ENCODE measurements around the gene LYRM7. TPM values are rescaled to one million over a fixed set of nuclear protein-coding genes. Genes with fewer than 3 reads are reported as not detected.

LYRM7 gene
- polyA plus RNA-seq, 4 donors, result 13.3 to 18.1 (median 15.7) TPM

GRCh38 chr5:131217791-131218190, 47.0 kb downstream of the LYRM7 start:
- DNase-seq (ENCODE audit: low read depth in 4 of 4, low spot score in 3 of 4), result no peak

- no peak for DNase-seq (ENCODE audit: low read depth in 4 of 4, low spot score in 3 of 4)
Measured at GRCh38 chr5:131218392-131218791, 47.6 kb downstream of the LYRM7 start.

GRCh38 chr5:131220566-131220965, 49.8 kb downstream of the LYRM7 start:
- DNase-seq (ENCODE audit: low read depth in 4 of 4, low spot score in 3 of 4), result no peak

GRCh38 chr5:131221008-131221703, 50.4 kb downstream of the LYRM7 start:
- no peak for DNase-seq (ENCODE audit: low read depth in 4 of 4, low spot score in 3 of 4)

GRCh38 chr5:131221888-131222287, 51.1 kb downstream of the LYRM7 start:
- DNase-seq (ENCODE audit: low read depth in 4 of 4, low spot score in 3 of 4), result no peak

GRCh38 chr5:131222731-131223130, 52.0 kb downstream of the LYRM7 start:
- no peak for DNase-seq (ENCODE audit: low read depth in 4 of 4, low spot score in 3 of 4)

GRCh38 chr5:131223751-131224386, 53.1 kb downstream of the LYRM7 start:
- DNase-seq (ENCODE audit: low read depth in 4 of 4, low spot score in 3 of 4), result no peak

GRCh38 chr5:131224387-131225201, 53.9 kb downstream of the LYRM7 start:
- no peak for DNase-seq (ENCODE audit: low read depth in 4 of 4, low spot score in 3 of 4)

- DNase-seq (ENCODE audit: low read depth in 4 of 4, low spot score in 3 of 4), result no peak
Measured at GRCh38 chr5:131225282-131225974, 54.7 kb downstream of the LYRM7 start.

GRCh38 chr5:131226899-131227298, 56.2 kb downstream of the LYRM7 start:
- no peak for DNase-seq (ENCODE audit: low read depth in 4 of 4, low spot score in 3 of 4)

- DNase-seq (ENCODE audit: low read depth in 4 of 4, low spot score in 3 of 4), result no peak
Measured at GRCh38 chr5:131228646-131229045, 57.9 kb downstream of the LYRM7 start.

GRCh38 chr5:131229623-131230022, 58.9 kb downstream of the LYRM7 start:
- no peak for DNase-seq (ENCODE audit: low read depth in 4 of 4, low spot score in 3 of 4)

- DNase-seq (ENCODE audit: low read depth in 4 of 4, low spot score in 3 of 4), result no peak
Measured at GRCh38 chr5:131230406-131230805, 59.7 kb downstream of the LYRM7 start.

GRCh38 chr5:131239686-131240085, 68.9 kb downstream of the LYRM7 start:
- DNase-seq (ENCODE audit: low read depth in 4 of 4, low spot score in 3 of 4), result no peak

- DNase-seq (ENCODE audit: low read depth in 4 of 4, low spot score in 3 of 4), result no peak
Measured at GRCh38 chr5:131242728-131243255, 72.0 kb downstream of the LYRM7 start.

- no peak for DNase-seq (ENCODE audit: low read depth in 4 of 4, low spot score in 3 of 4)
Measured at GRCh38 chr5:131245312-131245711, 74.6 kb downstream of the LYRM7 start.

- DNase-seq (ENCODE audit: low read depth in 4 of 4, low spot score in 3 of 4), result no peak
Measured at GRCh38 chr5:131245948-131246347, 75.2 kb downstream of the LYRM7 start.

- no peak for DNase-seq (ENCODE audit: low read depth in 4 of 4, low spot score in 3 of 4)
Measured at GRCh38 chr5:131246504-131246903, 75.8 kb downstream of the LYRM7 start.

- no peak for DNase-seq (ENCODE audit: low read depth in 4 of 4, low spot score in 3 of 4)
Measured at GRCh38 chr5:131250751-131251475, 80.2 kb downstream of the LYRM7 start.

GRCh38 chr5:131252824-131253171, 82.1 kb downstream of the LYRM7 start:
- DNase-seq (ENCODE audit: low read depth in 4 of 4, low spot score in 3 of 4), result no peak

All from left renal pelvis (tissue), 4 donors.